ENCODE results near the gene HDAC1.
"Not testable (repeated sequence)": the region's sequence is repeated elsewhere in the genome, so short reads cannot be mapped to it uniquely, and the experiment has no call there.

The HDAC1 gene

DNA sequence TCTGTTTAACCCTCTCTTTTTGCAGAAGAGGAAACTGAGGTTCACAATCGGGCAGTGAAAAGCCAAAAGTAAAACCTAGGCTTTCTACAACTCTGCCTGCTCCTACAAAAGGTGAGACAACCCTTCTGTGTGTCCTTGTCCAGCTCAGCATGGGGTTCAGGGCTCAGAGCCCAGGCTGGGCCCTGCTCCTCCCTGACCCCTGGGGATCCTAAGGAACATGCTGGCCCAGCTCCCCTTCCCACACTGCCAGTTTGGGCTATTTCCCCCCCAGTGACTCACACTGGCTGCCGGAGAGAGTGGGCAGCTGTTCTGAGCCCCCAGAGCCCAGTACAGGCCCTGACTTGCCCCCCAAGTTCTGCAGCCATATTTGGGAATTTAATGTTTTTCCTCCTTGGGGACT is 61.5 kb downstream of the HDAC1 start:
- Histone ChIP-seq H3K4me3 (ENCODE audit: low read length) (no peak overlapping the region), H3K4me2 (ENCODE audit: low read length) (peak overlapping the region; percentile 99), H3K4me1 (ENCODE audit: control insufficient read depth, insufficient read depth, low read length) (peaks cover 26% of the 10 kb centered on the region), H3K9me3 (replicated peaks; ENCODE audit: low read length) (no peaks in the 10 kb centered on the region), H3K27me3 (ENCODE audit: control insufficient read depth, insufficient read depth, low read length) (no peaks in the 10 kb centered on the region), H3K9ac (ENCODE audit: low read depth, low read length) (no peak overlapping the region), H3K36me3 (ENCODE audit: insufficient read depth, low read length) (peaks cover 7% of the 10 kb centered on the region)

GRCh38 chr1:32353886-32354570 is 62.1 kb downstream of the HDAC1 start:
- H3K9me3 ChIP-seq (replicated peaks; ENCODE audit: low read length) = no peaks in the 10 kb centered on the region

DNA sequence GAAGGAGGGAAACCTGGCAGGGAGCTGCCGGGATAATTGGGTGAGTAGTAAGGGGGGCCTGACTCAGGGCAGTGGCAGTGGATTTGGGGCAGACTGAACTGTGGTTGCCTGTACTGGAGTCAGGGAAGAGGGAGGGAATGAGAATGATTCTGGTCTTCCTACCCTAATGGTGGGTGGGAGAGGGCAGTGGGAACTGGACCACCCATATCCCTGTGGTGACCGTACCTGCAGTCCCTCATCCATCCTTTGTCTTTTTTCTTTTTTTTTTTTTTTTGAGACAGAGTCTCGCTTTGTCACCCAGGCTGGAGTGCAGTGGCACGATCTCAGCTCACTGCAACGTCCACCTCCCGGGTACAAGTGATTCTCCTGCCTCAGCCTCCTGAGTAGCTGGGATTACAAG is 63.9 kb downstream of the HDAC1 start:
- not testable (repeated sequence) for H3K27me3 ChIP-seq (ENCODE audit: control insufficient read depth, insufficient read depth, low read length); H3K9me3 ChIP-seq (replicated peaks; ENCODE audit: low read length); H3K4me2 ChIP-seq (ENCODE audit: low read length); H3K36me3 ChIP-seq (ENCODE audit: insufficient read depth, low read length); H3K9ac ChIP-seq (ENCODE audit: low read depth, low read length); H3K4me3 ChIP-seq (ENCODE audit: low read length)
- H3K4me1 ChIP-seq (ENCODE audit: control insufficient read depth, insufficient read depth, low read length) = peaks cover 26% of the 10 kb centered on the region

More at GRCh38 chr1:32353886-32354570, 62.1 kb downstream of the HDAC1 start:
- H3K4me3 ChIP-seq (ENCODE audit: low read length) = no peak overlapping the region
- no peak overlapping the region for H3K9ac ChIP-seq (ENCODE audit: low read depth, low read length)
- H3K27me3 ChIP-seq (ENCODE audit: control insufficient read depth, insufficient read depth, low read length) = no peaks in the 10 kb centered on the region
- H3K36me3 ChIP-seq (ENCODE audit: insufficient read depth, low read length) = peaks cover 7% of the 10 kb centered on the region
- H3K4me2 ChIP-seq (ENCODE audit: low read length) = peak overlapping the region; percentile 99
- peaks cover 26% of the 10 kb centered on the region for H3K4me1 ChIP-seq (ENCODE audit: control insufficient read depth, insufficient read depth, low read length)

DNA sequence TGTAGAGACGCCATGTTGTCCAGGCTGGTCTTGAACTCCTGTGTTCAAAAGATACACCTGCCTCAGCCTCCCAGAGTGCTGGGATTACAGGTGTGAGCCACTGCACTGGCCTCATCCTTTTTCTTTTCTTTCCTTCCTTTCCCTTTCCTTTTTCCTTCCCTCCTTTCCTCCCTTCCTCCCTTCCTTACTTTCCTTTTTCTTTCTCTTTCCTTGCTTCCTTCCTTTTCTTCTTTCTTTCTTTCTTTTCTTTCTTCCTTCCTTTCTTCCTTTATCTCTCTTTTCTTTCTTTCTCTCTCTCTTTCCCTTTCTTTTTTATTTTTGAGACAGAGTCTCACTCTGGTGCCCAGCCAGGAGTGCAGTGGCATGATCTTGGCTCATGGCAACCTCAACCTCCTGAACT is 64.6 kb downstream of the HDAC1 start:
- no peaks in the 10 kb centered on the region for H3K9me3 ChIP-seq (replicated peaks; ENCODE audit: low read length)

DNA sequence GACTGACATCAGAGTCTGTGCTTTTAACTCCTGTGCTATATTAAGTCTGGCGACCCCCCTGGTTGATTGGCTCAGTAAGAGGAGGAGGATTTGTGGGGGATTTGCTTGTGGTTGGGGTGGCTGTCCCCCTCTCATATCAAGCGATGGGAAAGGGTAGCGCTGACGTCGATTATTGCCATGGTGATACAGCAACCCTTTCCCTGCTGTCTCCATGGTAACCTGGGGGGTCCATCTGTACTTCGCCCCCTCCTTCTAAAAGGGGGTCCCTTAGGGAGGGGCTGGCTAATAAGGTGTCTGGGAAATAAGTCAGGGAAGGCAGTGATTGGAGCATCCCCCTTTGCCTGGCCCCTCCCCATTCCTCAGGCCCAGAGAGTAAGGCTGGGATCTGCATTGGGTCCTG is 65.7 kb downstream of the HDAC1 start:
- Histone ChIP-seq H3K9me3 (replicated peaks; ENCODE audit: low read length) (no peaks in the 10 kb centered on the region), H3K4me1 (ENCODE audit: control insufficient read depth, insufficient read depth, low read length) (peaks cover 28% of the 10 kb centered on the region), H3K4me2 (ENCODE audit: low read length) (no peak overlapping the region), H3K4me3 (ENCODE audit: low read length) (no peak overlapping the region), H3K27me3 (ENCODE audit: control insufficient read depth, insufficient read depth, low read length) (no peaks in the 10 kb centered on the region), H3K9ac (ENCODE audit: low read depth, low read length) (no peak overlapping the region), H3K36me3 (ENCODE audit: insufficient read depth, low read length) (peaks cover 7% of the 10 kb centered on the region)

More for the DNA sequence above, 64.6 kb downstream of the HDAC1 start:
- no peaks in the 10 kb centered on the region for H3K27me3 ChIP-seq (ENCODE audit: control insufficient read depth, insufficient read depth, low read length)
- no peak overlapping the region for H3K9ac ChIP-seq (ENCODE audit: low read depth, low read length)
- no peak overlapping the region for H3K4me3 ChIP-seq (ENCODE audit: low read length)
- H3K4me2 ChIP-seq (ENCODE audit: low read length) = no peak overlapping the region
- H3K36me3 ChIP-seq (ENCODE audit: insufficient read depth, low read length) = peaks cover 7% of the 10 kb centered on the region
- H3K4me1 ChIP-seq (ENCODE audit: control insufficient read depth, insufficient read depth, low read length) = peaks cover 26% of the 10 kb centered on the region

- no peaks in the 10 kb centered on the region for H3K9me3 ChIP-seq (replicated peaks; ENCODE audit: low read length)
- peaks cover 11% of the 10 kb centered on the region for H3K36me3 ChIP-seq (ENCODE audit: insufficient read depth, low read length)
- H3K4me2 ChIP-seq (ENCODE audit: low read length) = no peak overlapping the region
- no peaks in the 10 kb centered on the region for H3K27me3 ChIP-seq (ENCODE audit: control insufficient read depth, insufficient read depth, low read length)
- H3K9ac ChIP-seq (ENCODE audit: low read depth, low read length) = no peak overlapping the region
- H3K4me1 ChIP-seq (ENCODE audit: control insufficient read depth, insufficient read depth, low read length) = peaks cover 20% of the 10 kb centered on the region
- H3K4me3 ChIP-seq (ENCODE audit: low read length) = no peak overlapping the region
Measured at GRCh38 chr1:32358435-32358834, 66.6 kb downstream of the HDAC1 start.

DNA sequence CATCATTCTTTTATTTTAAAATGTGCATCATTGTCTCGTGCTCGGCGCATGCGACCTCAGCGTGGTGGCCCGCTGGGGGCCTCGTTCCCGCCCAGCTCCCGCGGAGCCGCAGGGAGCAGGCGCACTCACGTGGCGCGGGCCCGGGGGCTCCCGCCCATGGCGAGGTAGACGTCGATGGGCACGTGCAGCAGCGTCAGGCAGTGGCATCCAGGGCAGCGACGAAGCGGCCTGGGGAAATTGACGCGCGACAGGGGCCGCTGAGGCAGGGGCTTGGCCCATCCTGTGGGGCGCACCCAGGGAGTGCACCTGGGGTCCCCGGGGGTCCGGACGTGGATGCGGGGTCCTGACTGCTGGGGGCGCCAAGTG is 69.4 kb downstream of the HDAC1 start:
- no peak overlapping the region for H3K4me2 ChIP-seq (ENCODE audit: low read length)
- H3K27me3 ChIP-seq (ENCODE audit: control insufficient read depth, insufficient read depth, low read length) = no peaks in the 10 kb centered on the region
- H3K9me3 ChIP-seq (replicated peaks; ENCODE audit: low read length) = no peaks in the 10 kb centered on the region
- H3K4me1 ChIP-seq (ENCODE audit: control insufficient read depth, insufficient read depth, low read length) = peaks cover 12% of the 10 kb centered on the region
- H3K36me3 ChIP-seq (ENCODE audit: insufficient read depth, low read length) = peaks cover 22% of the 10 kb centered on the region
- no peak overlapping the region for H3K9ac ChIP-seq (ENCODE audit: low read depth, low read length)
- no peak overlapping the region for H3K4me3 ChIP-seq (ENCODE audit: low read length)

DNA sequence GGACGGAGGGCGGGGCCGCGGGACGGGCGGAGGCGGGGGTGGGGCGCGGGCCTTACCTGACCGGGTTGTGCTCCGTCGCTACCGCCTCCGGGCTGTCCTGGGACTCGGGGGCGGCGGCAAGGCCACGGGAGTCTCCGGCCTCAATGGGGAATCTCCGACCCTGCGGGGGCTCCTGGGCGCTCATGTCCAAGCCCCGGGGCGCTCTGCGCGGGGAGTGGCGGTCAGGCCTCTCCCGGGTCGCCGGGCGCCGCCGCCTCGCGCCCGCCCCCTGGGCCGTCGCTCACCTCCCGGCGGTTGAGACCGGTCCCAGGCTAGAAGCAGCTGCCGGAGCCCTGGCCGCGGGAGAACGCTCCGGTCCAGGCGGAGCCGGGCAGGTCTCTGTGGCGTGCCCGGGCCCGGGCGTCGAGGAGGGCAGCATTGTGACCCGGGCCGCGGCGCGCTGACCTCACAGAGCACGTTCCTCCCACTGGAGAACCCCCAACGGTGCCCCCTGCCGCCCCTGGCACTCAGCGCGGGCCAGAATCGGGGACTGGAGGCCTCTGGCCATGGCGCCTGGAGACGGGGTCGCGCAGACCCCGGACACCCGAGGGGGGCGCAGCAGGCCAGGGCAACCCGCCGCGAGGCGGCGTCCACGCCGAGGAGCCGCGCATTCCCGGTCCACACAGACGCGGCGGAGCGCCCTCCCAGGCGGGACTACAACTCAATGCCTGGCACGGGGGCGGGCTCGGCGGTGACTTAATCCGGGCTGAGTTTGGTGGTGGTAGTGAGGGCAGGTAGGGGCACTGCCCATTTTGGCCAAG is 70.0 kb downstream of the HDAC1 start:
- Histone ChIP-seq H3K4me3 (ENCODE audit: low read length) (peak overlapping the region; percentile 63), H3K27me3 (ENCODE audit: control insufficient read depth, insufficient read depth, low read length) (no peaks in the 10 kb centered on the region), H3K9ac (ENCODE audit: low read depth, low read length) (peak overlapping the region; percentile 66), H3K36me3 (ENCODE audit: insufficient read depth, low read length) (peaks cover 27% of the 10 kb centered on the region), H3K4me2 (ENCODE audit: low read length) (peak overlapping the region; percentile 92), H3K4me1 (ENCODE audit: control insufficient read depth, insufficient read depth, low read length) (peaks cover 12% of the 10 kb centered on the region), H3K9me3 (replicated peaks; ENCODE audit: low read length) (no peaks in the 10 kb centered on the region)

GRCh38 chr1:32362474-32363313 is 70.8 kb downstream of the HDAC1 start, which contains the start of the genes FAM229A and TSSK3:
FAM229A (minus strand) TSS chr1:32362485; CDS start chr1:32362091, 394 bp downstream.
TSSK3 (plus strand) TSS chr1:32362539; CDS start chr1:32362702, 163 bp downstream.
- peaks cover 36% of the 10 kb centered on the region for H3K36me3 ChIP-seq (ENCODE audit: insufficient read depth, low read length)
- H3K9ac ChIP-seq (ENCODE audit: low read depth, low read length) = peak within 1 kb of the TSS; percentile 66
- peak within 1 kb of the TSS; percentile 92 for H3K4me2 ChIP-seq (ENCODE audit: low read length)
- no peaks in the 10 kb centered on the region for H3K9me3 ChIP-seq (replicated peaks; ENCODE audit: low read length)
- H3K4me1 ChIP-seq (ENCODE audit: control insufficient read depth, insufficient read depth, low read length) = peaks cover 12% of the 10 kb centered on the region
- H3K4me3 ChIP-seq (ENCODE audit: low read length) = peak within 1 kb of the TSS; percentile 63
- H3K27me3 ChIP-seq (ENCODE audit: control insufficient read depth, insufficient read depth, low read length) = no peaks in the 10 kb centered on the region

- Histone ChIP-seq H3K36me3 (ENCODE audit: insufficient read depth, low read length) (peaks cover 44% of the 10 kb centered on the region), H3K27me3 (ENCODE audit: control insufficient read depth, insufficient read depth, low read length) (no peaks in the 10 kb centered on the region), H3K4me3 (ENCODE audit: low read length) (no peak overlapping the region), H3K9ac (ENCODE audit: low read depth, low read length) (no peak overlapping the region), H3K4me2 (ENCODE audit: low read length) (no peak overlapping the region), H3K9me3 (replicated peaks; ENCODE audit: low read length) (no peaks in the 10 kb centered on the region), H3K4me1 (ENCODE audit: control insufficient read depth, insufficient read depth, low read length) (peaks cover 12% of the 10 kb centered on the region)
Measured at GRCh38 chr1:32363713-32364112, 71.8 kb downstream of the HDAC1 start.

DNA sequence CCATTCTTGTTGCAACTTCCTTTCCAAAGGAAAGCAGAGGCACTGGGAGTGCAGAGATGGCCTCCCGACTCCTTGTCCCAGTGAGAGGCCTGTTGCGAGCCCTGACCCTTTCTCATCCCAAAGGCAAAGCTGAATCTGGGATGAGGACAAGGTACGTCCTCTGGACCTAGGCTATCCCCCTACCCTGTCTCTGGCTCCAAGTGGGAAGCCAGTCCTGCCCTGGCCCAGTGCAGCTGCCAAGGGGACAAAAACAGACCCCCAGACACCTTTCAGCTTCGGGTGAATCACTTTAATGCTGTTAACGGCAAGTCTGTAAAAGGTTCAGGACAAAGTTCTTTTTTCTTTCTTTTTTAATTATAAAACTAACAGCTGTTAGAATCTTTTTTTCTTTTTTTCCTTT is 73.0 kb downstream of the HDAC1 start:
- Histone ChIP-seq H3K4me3 (ENCODE audit: low read length) (no peak overlapping the region), H3K4me1 (ENCODE audit: control insufficient read depth, insufficient read depth, low read length) (peaks cover 12% of the 10 kb centered on the region), H3K27me3 (ENCODE audit: control insufficient read depth, insufficient read depth, low read length) (no peaks in the 10 kb centered on the region), H3K9me3 (replicated peaks; ENCODE audit: low read length) (no peaks in the 10 kb centered on the region), H3K4me2 (ENCODE audit: low read length) (no peak overlapping the region), H3K36me3 (ENCODE audit: insufficient read depth, low read length) (peaks cover 51% of the 10 kb centered on the region), H3K9ac (ENCODE audit: low read depth, low read length) (no peak overlapping the region)
